CD1c-positive myeloid dendritic cell (primary cell): ENCODE measurements around the gene STAM2.
"Not testable (repeated sequence)": the region's sequence is repeated elsewhere in the genome, so short reads cannot be mapped to it uniquely, and the experiment has no call there.

ENCODE experiments used
- DNase-seq: peaks from one replicate; pipeline ENCODE4 v3.0.0-alpha.2; 2016; ENCODE audit errors: extremely low spot score

STAM2 gene

DNA sequence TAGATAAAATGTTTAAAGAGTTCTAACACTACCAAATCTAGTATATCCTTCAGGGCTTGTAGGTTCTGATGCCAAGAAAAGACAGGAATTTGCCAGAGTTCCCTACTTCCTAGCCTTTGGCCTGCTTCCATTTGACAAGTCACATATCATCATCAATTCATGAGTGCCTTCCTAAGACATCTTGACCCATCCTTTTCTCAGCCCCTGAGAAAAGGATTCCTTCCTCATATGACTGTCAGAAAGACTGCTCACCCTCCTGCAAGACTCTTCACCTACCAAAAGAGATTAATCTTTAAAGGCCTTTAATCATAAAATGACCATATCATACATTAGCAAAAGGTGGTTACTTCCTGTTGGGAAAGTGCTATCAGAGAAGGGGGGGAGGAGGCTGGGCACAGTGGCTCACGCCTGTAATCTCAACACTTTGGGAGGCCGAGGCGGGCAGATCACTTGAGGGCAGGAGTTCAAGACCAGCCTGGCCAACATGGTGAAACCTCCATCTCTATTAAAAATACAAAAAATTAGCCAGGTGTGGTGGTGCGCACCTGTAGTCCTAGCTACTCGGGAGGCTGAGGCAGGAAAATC, 3.3 kb downstream of the STAM2 start:
- not testable (repeated sequence) for DNase-seq

DNA sequence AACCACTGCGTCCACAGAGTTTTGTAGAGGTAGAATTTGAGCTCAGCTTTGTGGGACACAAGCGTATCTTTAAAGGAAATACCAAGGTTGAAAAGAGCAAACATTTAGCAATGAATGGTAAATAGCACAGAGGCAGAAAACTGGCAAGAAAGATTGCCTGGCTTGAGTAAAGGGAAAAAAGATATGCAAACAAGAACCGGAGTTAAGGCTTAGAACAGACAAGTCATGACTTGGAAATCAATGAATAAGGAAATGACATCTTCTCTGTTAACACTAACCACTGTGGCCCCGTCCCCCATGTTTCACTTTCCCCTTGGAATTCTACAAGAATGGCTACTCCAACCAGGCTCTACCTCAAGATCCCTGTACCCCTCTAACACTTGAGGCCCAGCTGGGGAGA, 3.8 kb downstream of the STAM2 start:
- peak; percentile 8 for DNase-seq

DNA sequence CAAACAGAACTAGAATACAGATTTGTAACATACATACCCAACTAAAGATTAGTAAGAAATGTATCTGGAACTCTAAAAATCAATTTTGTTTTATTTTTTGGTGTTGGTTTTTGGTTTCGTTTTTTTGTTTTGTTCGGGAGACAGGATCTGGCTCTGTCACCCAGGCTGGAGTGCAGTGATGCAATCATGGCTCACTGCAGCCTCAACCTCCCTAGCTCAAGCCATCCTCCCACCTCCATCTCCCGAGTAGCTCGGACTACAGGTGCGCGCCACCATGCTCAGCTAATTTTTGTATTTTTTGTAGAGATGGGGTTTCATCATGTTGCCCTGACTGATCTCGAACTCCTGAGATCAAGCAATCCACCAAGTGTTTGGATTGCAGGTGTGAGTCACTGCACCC, 6.4 kb downstream of the STAM2 start:
- DNase-seq, result not testable (repeated sequence)

DNA sequence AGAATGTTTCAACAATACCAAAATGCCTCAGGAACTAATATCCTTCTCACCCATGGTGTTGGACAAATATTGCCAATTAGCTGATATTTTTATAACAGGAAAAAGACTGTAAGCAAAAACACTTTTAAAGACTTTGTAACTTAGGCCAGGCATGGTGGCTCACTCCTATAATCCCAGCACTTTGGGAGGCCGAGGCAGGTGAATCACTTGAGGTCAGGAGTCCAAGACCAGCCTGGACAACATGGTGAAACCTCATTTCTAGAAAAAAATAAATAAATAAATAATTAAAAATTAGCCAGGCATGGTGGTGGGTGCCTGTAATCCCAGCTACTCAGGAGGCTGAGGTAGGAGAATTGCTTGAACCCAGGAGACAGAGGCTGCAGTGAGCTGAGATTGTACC, 8.1 kb downstream of the STAM2 start:
- DNase-seq, result not testable (repeated sequence)

DNA sequence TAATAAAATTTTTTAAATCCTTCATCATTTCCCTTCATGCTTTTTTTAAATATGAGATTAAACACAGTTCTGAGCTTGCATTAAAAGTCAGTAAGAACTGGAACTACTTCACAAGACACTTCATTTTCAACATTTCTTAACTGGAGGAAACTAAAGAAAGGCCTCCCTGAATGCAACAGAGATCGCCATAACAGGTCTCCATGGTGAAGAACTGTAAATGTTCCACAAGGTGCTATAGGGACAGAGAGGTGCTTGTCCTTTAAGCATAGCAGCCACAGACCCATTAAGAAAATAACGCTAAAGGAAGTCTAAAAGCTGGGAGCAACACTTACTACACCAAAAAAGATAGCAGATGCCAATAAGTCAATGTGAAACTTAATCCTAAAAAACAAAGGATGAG, 8.5 kb downstream of the STAM2 start:
- DNase-seq, result no peak

DNA sequence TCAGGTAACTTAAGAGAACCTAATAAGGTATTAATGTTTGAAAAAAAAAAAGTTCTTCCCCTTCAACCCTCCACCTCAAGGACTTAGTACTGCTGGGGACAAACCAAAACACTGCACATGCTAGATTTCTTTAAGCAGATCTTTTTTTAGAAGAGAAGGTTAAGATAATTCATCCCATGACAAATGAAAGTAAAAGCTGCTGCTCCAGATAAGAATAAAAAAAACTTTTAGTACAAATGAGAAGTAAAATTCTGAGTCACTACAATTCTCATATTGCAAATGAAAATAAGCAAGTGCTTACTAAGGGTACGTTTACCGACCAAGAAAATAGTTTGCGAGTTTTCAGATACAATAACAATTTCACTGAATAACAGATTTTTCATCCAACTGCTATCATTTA, 8.9 kb downstream of the STAM2 start:
- DNase-seq, result peak; percentile 17

DNA sequence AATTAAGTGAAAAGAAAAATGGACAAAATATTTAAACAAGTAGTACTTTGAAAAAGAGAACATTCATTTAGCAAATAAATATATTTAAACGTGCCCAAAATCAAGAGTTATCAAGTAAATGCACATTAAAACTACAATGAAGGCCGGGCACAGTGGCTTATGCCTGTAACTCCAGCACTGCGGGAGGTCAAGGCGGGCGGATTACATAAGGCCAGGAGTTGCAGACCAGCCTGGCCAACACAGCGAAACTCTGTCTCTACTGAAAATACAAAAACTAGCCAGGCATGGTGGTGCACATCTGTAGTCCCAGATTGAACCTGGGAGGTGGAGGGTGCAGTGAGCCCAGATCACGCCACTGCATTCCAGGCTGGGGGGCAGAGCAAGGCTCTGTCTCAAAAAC, 9.8 kb downstream of the STAM2 start:
- DNase-seq, result no peak

DNA sequence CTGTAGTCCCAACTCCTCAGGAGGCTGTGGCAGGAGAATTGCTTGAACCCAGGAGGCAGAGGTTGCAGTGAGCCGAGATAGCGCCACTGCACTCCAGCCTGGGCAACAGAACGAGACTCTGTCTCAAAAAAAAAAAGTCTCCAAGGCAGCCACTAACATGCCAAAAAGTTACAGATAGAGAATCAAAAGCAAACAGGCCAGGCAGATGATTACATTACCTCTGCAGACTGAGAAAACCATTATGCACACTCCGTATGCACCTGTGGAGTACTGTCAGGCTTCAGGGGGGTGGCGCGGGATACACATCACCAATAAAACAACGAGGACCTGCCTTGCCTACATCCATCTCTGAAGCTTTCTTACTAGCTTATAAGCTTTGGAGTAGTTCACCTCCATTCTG, 10.3 kb downstream of the STAM2 start:
- no peak for DNase-seq

DNA sequence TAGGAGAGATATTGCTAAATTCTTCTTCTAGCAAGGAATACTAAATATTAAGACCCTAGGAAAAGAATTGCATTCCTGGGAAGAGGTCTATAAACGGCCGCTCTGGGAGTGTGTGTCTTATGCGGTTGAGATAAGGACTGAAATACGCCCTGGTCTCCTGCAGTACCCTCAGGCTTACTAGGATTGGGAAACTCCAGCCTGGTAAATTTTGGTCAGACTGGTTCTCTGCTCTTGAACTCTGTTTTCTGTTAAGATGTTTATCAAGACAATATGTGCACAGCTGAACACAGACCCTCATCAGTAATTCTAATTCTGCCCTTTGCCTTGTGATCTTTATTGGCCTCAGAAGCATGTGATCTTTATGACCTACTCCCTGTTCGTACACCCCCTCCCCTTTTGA, 11.9 kb downstream of the STAM2 start:
- DNase-seq, result not testable (repeated sequence)

DNA sequence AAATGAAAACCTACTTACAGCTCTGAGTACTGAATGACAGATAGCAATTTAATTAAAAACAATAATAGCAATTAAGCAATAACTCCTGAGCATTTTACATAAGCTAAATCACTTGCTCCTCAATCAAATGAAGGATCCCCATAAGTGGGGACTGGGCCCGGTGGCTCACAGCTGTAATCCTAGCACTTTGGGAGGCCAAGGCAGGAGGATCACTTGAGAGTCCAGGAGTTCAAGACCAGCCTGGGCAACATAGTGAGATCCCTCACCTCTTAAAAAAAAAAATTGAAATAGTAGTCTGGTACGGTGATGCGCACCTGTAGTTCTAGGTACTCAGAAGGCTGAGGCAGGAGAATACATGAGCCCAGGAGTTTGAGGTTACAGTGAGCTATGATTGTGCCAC, 13.4 kb downstream of the STAM2 start:
- DNase-seq, result no peak

DNA sequence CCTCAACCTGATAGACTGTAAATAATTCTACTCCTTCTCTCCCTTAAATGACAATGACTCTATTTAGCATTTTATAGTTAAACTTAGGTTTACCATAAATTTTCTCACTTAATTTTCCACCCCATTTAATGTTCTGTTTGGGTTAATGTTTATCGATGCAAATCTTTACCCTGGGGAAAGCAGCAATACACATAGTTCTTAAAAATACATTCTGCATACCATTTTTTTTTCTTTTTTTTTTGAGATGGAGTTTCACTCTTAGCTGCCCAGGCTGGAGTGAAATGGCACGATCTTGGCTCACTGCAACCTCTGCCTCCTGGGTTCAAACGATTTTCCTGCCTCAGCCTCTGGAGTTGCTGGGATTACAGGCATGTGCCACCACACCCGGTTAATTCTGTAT, 14.0 kb downstream of the STAM2 start:
- DNase-seq, result no peak

DNA sequence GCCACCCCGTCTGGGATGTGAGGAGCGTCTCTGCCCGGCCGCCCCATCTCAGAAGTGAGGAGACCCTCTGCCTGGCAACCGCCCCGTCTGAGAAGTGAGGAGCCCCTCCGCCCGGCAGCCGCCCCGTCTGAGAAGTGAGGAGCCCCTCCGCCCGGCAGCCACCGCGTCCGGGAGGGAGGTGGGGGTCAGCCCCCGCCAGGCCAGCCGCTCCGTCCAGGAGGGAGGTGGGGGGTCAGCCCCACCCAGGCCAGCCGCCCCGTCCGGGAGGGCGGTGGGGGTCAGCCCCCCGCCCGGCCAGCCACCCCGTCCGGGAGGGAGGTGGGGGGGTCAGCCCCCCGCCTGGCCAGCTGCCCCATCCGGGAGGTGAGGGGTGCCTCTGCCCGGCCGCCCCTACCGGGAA, 15.2 kb downstream of the STAM2 start:
- not testable (repeated sequence) for DNase-seq

DNA sequence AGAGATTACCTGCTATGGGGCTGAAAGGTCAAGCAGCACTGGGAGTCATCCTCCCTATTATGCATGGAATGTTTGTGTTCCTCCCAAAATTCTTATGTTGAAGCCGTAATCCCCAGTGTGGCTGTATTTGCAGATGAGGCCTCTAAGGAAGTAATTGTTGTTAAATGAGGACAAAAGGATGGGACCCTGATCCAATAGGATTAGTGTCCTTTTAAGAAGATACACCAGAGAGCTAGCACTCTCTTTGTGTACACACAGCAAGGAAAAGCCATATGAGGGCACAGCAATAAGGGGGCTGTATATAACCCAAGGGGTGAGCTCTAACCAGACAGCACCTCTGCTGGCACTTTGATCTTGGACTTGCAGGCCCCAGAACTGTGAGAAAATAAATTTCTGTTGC, 18.3 kb downstream of the STAM2 start:
- no peak for DNase-seq

DNA sequence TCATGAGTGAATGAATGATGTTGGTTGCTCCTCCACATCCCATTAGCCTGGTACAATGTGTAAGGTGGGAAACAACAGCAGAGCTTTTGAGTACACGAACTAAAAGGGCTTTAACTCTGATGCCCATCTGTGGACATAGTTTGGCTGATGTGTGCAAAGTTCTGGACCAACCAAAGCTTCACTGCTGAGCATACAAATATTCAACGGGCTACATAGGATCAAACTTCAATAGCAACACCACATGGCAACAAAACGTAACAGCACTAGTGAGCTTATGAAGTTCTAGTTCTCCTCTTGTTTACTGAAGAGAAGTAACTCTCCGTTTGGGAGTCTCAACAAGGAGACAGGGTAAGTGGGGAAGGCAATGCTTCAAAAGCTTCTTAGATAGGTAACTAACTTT, 20.4 kb downstream of the STAM2 start:
- no peak for DNase-seq

DNA sequence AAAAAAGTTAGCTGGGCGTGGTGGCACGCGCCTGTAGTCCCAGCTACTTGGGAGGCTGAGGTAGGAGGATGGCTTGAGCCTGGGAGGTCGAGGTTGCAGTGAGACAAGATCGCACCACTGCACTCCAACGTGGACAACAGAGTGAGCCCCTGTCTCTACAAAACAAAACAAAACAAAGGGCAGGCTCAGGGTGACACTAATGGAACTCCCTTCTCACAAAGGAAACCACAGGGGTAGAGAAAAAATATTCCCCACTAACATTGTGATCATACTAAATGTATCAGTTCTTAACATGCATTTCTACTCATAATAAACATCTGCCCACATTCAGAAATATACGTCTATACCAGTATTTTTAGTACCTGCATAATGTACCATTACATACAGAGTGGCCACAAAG, 21.1 kb downstream of the STAM2 start:
- no peak for DNase-seq

DNA sequence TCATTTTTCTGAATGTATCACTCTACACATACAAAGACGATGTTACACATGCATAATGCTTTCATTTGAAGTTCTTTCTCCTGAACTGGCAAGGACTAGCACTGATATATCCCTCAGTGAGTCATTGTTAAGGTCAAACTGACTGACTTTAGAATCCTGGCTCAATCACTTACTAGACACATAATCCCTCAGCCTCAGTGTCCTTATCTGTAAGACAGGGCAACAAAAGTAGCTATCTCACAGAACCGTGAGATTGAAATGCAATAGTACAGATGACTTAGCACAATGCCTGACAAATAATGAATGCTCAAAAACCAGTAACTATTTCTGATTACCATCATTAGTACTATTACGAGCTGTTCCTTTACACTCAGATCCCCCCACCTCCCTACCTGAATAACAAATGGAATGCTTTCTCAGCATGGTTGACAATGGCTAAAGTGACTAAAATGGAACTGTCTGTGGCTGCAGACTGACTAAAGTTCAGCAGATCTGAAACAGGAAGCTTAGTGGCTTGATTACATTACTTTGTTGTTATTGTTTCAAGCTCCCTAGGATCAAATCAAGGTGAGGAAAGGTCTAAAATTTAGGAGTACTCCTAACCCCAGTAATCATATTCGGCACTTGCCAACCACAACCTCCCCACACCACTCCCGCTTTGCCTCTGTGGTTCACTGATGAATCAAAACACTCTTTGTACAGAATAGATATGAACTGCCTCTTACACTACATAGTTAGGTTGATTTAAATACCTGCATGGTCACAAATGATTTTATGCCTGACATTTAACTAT, 40.9 kb downstream of the STAM2 start:
- DNase-seq, result peak; percentile 6

DNA sequence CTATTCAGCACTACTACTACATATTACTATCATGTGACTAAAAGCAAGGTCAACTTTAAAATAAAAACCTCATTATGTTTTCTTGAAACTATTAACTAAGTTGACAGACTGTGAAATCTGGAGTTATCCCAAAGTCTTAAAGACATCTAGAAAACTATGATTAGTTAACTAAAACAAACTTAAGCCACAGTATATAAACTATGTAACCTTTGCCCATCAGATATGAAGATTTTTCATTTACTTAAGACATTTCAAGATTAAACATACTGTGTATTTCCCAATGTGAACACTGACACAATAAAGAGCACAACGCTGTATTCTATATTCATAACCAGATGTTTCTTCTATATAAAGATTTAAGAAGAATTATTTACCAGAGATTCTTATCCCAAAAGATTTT, 43.3 kb downstream of the STAM2 start:
- no peak for DNase-seq

DNA sequence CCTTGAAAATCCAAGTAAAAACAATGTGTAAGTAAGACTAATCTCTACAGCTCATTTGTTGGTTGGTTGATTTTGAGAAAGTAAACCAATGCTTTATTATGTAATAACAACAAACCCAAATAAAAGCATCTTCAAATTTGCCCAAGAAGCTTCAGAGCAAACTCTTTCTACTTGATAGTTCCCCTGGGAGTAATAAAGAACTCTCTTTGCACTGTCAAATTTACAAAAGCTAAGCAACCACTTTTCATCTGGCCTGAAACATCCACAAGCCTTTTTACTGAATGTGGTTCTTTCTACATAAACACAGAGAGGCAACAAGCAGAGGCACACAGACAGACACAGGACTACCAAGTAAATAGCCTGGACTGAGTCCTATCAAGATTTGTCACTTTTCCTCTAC, 47.9 kb downstream of the STAM2 start:
- DNase-seq, result no peak

DNA sequence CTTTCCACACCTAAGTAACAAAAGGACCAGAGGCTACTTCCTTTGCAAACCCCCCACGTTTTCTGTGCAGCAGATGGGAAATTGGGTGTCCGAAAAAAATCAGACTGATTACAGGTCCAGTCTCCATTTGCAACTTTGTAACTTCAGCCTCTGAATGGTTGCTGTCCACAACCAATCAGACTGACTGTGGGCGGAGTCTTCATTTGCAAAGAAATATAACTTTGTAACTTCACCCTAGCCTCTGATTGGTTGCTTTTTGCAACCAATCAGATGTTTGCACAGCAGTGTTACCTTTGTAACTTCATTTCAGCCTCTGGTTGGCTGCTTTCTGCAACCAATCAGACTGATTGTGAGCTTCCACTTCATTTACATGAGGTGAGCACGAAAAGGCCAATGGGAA, 48.9 kb downstream of the STAM2 start:
- DNase-seq, result no peak

DNA sequence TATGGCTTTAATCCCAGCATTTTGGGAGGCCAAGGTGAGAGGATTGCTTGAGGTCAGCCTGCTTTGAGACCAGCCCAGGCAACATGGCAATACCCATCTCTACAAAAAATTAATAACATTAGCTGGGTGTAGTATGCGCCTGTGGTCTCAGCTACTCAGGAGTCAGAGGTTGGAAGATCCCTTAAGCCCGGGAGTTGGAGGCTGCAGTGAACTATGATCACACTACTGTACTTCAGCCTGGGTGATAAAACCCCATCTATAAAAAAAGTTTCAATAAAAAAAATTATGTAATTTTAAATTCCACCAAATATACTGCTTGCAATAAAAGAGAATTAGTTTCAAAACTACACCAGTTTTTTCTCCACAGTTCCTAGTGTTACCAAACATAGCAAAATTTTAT, 53.4 kb downstream of the STAM2 start:
- DNase-seq, result no peak

DNA sequence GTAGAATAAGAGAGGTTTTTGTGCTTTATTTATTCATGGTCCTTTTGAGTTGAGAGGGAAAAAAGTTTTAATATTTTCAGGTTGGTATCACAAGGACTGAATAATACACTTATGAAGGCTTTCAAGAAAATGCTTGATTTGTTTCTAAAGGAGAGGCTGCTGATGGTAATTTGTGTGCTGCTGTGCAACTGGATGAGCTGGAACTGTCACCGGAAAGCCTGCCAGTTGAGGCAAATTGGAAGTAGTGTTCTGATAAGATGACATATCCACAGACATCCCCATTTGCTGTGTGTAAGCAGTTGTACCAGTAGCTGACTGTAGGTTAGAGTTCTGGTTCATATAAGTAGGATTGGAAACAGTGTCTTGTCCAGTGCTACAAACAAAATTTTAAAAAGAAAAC, 55.1 kb downstream of the STAM2 start:
- no peak for DNase-seq

DNA sequence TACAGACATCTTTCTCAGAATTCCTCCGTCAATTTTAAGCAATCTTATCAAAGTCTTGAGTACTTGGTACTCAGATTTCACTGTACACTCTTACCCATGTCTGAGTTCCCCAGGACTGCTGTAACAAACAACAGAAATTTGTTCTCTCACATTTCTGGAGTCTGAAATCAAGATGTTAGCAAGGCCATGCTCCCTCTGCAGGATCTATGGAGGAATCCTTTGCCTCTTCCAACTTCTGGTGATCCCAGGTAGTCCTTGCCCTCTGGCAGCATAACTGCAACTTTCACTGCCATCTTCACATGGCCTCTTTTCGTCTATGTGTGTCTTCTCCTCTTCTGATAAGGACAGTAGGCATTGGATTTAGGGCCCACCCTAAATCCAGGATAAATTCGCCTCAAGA, 59.6 kb downstream of the STAM2 start:
- DNase-seq, result no peak

DNA sequence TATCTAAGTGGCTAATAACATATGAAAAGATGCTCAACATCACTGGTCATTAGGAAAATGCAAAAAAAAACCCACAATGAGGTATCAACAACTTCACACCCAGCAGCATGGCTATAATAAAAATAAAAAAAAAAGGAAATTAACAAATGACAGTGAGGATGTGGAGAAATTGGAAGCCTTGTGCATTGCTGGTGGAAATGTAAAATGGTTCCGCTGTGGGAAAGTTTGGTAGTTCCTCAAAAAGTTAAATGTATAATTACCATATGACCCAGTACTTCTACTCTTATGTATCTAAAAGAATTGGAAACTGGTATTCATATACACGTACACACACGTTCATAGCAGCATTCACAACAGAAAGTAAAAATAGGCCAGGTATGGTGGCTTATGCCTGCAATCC, 61.2 kb downstream of the STAM2 start:
- no peak for DNase-seq

DNA sequence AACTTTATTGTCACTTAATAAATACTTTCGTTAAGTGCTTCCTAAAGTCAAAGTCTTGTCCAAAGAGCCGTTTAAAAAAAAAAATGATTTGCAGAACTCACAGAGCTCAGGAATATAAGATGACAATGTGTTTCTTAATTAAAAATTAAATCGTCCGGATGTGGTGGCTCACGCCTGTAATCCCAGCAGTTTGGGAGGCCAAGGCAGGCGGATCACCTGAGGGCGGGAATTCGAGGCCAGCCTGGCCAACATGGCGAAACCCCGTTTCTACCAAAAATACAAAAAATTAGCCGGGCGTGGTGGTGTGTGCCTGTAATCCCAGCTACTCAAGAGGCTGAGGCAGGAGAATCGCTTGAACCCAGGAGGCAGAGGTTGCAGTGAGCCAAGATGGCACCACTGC, 68.4 kb downstream of the STAM2 start:
- DNase-seq, result not testable (repeated sequence)
